Measurements from ENCODE around the gene ZBTB22.

ZBTB22 gene

GRCh38 chr6:33324125-33324524 is 6.6 kb upstream of the ZBTB22 start:
- DNase-seq: no peak

- no peak for DNase-seq
Observed at GRCh38 chr6:33323623-33323948, 6.0 kb upstream of the ZBTB22 start.

- no peak for DNase-seq
Observed at GRCh38 chr6:33321227-33321626, 3.7 kb upstream of the ZBTB22 start.

GRCh38 chr6:33320315-33321181 is 3.0 kb upstream of the ZBTB22 start:
- DNase-seq: peak; percentile 62

- DNase-seq: no peak
Observed at GRCh38 chr6:33319939-33320314, 2.4 kb upstream of the ZBTB22 start.

GRCh38 chr6:33318426-33319073 is 1.0 kb upstream of the ZBTB22 start:
- no peak for DNase-seq

- no peak for DNase-seq
Observed at GRCh38 chr6:33317419-33317668, 200 bp downstream of the ZBTB22 start.

- DNase-seq: no peak
Observed at GRCh38 chr6:33316603-33317418, 733 bp downstream of the ZBTB22 start.

GRCh38 chr6:33315793-33316602 is 1.5 kb downstream of the ZBTB22 start:
- no peak for DNase-seq

GRCh38 chr6:33314943-33315792 is 2.4 kb downstream of the ZBTB22 start:
- DNase-seq: no peak

- no peak for DNase-seq
Observed at GRCh38 chr6:33314515-33314942, 3.0 kb downstream of the ZBTB22 start.

GRCh38 chr6:33313709-33314514 is 3.6 kb downstream of the ZBTB22 start, which contains the start of gene TAPBP:
TSS of gene TAPBP (minus strand) at chr6:33314078. CDS start at chr6:33314041, 37 bp downstream.
- DNase-seq: peak; percentile 31

- no peak for DNase-seq
Observed at GRCh38 chr6:33313105-33313708, 4.3 kb downstream of the ZBTB22 start.

GRCh38 chr6:33312361-33313104 is 5.0 kb downstream of the ZBTB22 start:
- DNase-seq: no peak

GRCh38 chr6:33306356-33306755 is 11.2 kb downstream of the ZBTB22 start:
- no peak for DNase-seq

- DNase-seq: no peak
Observed at GRCh38 chr6:33305052-33305451, 12.5 kb downstream of the ZBTB22 start.

- no peak for DNase-seq
Observed at GRCh38 chr6:33304216-33304615, 13.3 kb downstream of the ZBTB22 start.

GRCh38 chr6:33301877-33302276 is 15.7 kb downstream of the ZBTB22 start:
- no peak for DNase-seq

GRCh38 chr6:33299237-33299944 is 18.2 kb downstream of the ZBTB22 start:
- peak; percentile 91 for DNase-seq

Data from T1000 (cell line).